ENCODE results near the gene CRACDL. TPM values are rescaled to one million over a fixed set of nuclear protein-coding genes. Genes with fewer than 3 reads are reported as not detected.

The CRACDL gene
- total and polyA plus RNA-seq, 2 donors (not counting 1 experiment from before 2014, with no cell fraction given), result 0.25 TPM; not detected in 1

- no peaks in the 10 kb centered on the region for H3K4me1 ChIP-seq (ENCODE audit: control insufficient read depth in 2 of 2, insufficient read depth in 2 of 2, low read length in 2 of 2)
- H3K9ac ChIP-seq (ENCODE audit: low read length), result no peak overlapping the region
- no peak for TF ChIP-seq EZH2 (IDR thresholded peaks at IDR 0.05; ENCODE audit: borderline replicate concordance, insufficient read depth, low read depth, low read length, poor library complexity, severe bottlenecking)
- TF ChIP-seq, protein P1, sequence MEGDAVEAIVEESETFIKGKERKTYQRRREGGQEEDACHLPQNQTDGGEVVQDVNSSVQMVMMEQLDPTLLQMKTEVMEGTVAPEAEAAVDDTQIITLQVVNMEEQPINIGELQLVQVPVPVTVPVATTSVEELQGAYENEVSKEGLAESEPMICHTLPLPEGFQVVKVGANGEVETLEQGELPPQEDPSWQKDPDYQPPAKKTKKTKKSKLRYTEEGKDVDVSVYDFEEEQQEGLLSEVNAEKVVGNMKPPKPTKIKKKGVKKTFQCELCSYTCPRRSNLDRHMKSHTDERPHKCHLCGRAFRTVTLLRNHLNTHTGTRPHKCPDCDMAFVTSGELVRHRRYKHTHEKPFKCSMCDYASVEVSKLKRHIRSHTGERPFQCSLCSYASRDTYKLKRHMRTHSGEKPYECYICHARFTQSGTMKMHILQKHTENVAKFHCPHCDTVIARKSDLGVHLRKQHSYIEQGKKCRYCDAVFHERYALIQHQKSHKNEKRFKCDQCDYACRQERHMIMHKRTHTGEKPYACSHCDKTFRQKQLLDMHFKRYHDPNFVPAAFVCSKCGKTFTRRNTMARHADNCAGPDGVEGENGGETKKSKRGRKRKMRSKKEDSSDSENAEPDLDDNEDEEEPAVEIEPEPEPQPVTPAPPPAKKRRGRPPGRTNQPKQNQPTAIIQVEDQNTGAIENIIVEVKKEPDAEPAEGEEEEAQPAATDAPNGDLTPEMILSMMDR (IDR thresholded peaks at IDR 0.05), result no peak
- Mint-ChIP-seq H3K4me1 (no peaks in the 10 kb centered on the region), H3K9me3 (ENCODE audit: insufficient read depth) (no peaks in the 10 kb centered on the region), H3K27me3 (peaks cover 15% of the 10 kb centered on the region), H3K4me3 (no peak overlapping the region), H3K27ac (no peak overlapping the region)
- no peak overlapping the region for H2AFZ ChIP-seq (ENCODE audit: insufficient read depth, low read depth, low read length, poor library complexity, severe bottlenecking)
- no peak overlapping the region for H3K4me2 ChIP-seq (replicated peaks; ENCODE audit: low read depth, low read length, poor library complexity, severe bottlenecking)
- no peaks in the 10 kb centered on the region for H3K36me3 ChIP-seq (replicated peaks in 1 of 2; ENCODE audit: control extremely low read depth in 1 of 2, control insufficient read depth in 1 of 2, extremely low read depth in 1 of 2, insufficient read depth in 2 of 2, low read length in 1 of 2)
- no peak overlapping the region for H3K27ac ChIP-seq (ENCODE audit: low read length in 2 of 2)
- H3K27me3 ChIP-seq (replicated peaks in 1 of 4; ENCODE audit: control extremely low read depth in 1 of 4, control insufficient read depth in 3 of 4, insufficient read depth in 4 of 4, low read length in 3 of 4), result no peaks in the 10 kb centered on the region
- ATAC-seq (ENCODE audit: low read depth) (no peak), DNase-seq (no peak)
- intact Hi-C loops (cut with micrococcal nuclease), result no loop called here
- no peaks in the 10 kb centered on the region for H4K20me1 ChIP-seq (ENCODE audit: control insufficient read depth, insufficient read depth, low read length, poor library complexity, severe bottlenecking)
- H3K9me3 ChIP-seq (ENCODE audit: control extremely low read depth in 1 of 3, control insufficient read depth in 2 of 3, insufficient read depth in 1 of 3, low read length in 2 of 3), result peaks cover 0 to 10% (median 0%) of the 10 kb centered on the region in 3 donors
- CTCF ChIA-PET, result no interaction called here
- H3K79me2 ChIP-seq (ENCODE audit: control insufficient read depth, insufficient read depth, low read length), result no peaks in the 10 kb centered on the region
- POLR2A ChIA-PET, result no interaction called here
- 95% methylated on average over 17 of the region's 25 CpGs for WGBS (ENCODE audit: insufficient coverage)
- no peak overlapping the region for H3K4me3 ChIP-seq (ENCODE audit: control extremely low read depth in 1 of 5, extremely low read depth in 1 of 5, insufficient read depth in 1 of 5, low read depth in 2 of 5, low read length in 4 of 5)
These were observed 33.6 kb downstream of the CRACDL start for GRCh38 chr2:98902209-98903063.

GRCh38 chr2:98901702-98902101, 34.3 kb downstream of the CRACDL start:
- Histone ChIP-seq H3K27ac (ENCODE audit: low read length in 2 of 2) (no peak overlapping the region), H3K9me3 (ENCODE audit: control extremely low read depth in 1 of 3, control insufficient read depth in 2 of 3, insufficient read depth in 1 of 3, low read length in 2 of 3) (peaks cover 0 to 10% (median 0%) of the 10 kb centered on the region in 3 donors), H3K9ac (ENCODE audit: low read length) (no peak overlapping the region), H4K20me1 (ENCODE audit: control insufficient read depth, insufficient read depth, low read length, poor library complexity, severe bottlenecking) (no peaks in the 10 kb centered on the region), H2AFZ (ENCODE audit: insufficient read depth, low read depth, low read length, poor library complexity, severe bottlenecking) (no peak overlapping the region), H3K27me3 (replicated peaks in 1 of 4; ENCODE audit: control extremely low read depth in 1 of 4, control insufficient read depth in 3 of 4, insufficient read depth in 4 of 4, low read length in 3 of 4) (no peaks in the 10 kb centered on the region), H3K4me1 (ENCODE audit: control insufficient read depth in 2 of 2, insufficient read depth in 2 of 2, low read length in 2 of 2) (no peaks in the 10 kb centered on the region), H3K4me3 (ENCODE audit: control extremely low read depth in 1 of 5, extremely low read depth in 1 of 5, insufficient read depth in 1 of 5, low read depth in 2 of 5, low read length in 4 of 5) (no peak overlapping the region), H3K4me2 (replicated peaks; ENCODE audit: low read depth, low read length, poor library complexity, severe bottlenecking) (no peak overlapping the region), H3K79me2 (ENCODE audit: control insufficient read depth, insufficient read depth, low read length) (no peaks in the 10 kb centered on the region), H3K36me3 (replicated peaks in 1 of 2; ENCODE audit: control extremely low read depth in 1 of 2, control insufficient read depth in 1 of 2, extremely low read depth in 1 of 2, insufficient read depth in 2 of 2, low read length in 1 of 2) (no peaks in the 10 kb centered on the region)
- H3K9me3 Mint-ChIP-seq (ENCODE audit: insufficient read depth), result no peaks in the 10 kb centered on the region
- no peak for ATAC-seq (ENCODE audit: low read depth)
- no peak overlapping the region for H3K4me3 Mint-ChIP-seq
- H3K4me1 Mint-ChIP-seq, result no peaks in the 10 kb centered on the region
- CTCF ChIA-PET, result no interaction called here
- H3K27me3 Mint-ChIP-seq, result peaks cover 14% of the 10 kb centered on the region
- no peak for DNase-seq
- intact Hi-C loops (cut with micrococcal nuclease), result no loop called here
- WGBS (ENCODE audit: insufficient coverage), result 94% methylated on average over 11 of the region's 11 CpGs
- TF ChIP-seq EZH2 (IDR thresholded peaks at IDR 0.05; ENCODE audit: borderline replicate concordance, insufficient read depth, low read depth, low read length, poor library complexity, severe bottlenecking), result no peak
- TF ChIP-seq, protein P1 (IDR thresholded peaks at IDR 0.05), result no peak
- H3K27ac Mint-ChIP-seq, result no peak overlapping the region
- POLR2A ChIA-PET, result no interaction called here

Data from B cell (primary cell).